ENCODE measurements around the gene SOAT2.
A peak's percentile ranks its signal among the peaks of the same experiment; 100 is the strongest.

The SOAT2 gene

GRCh38 chr12:53070877-53071492 lies 32.3 kb upstream of the SOAT2 start:
- DNase-seq (ENCODE audit: low read depth) = no peak
- H3K4me3 ChIP-seq (ENCODE audit: low read depth, low read length) = no peak overlapping the region
- no peak for TF ChIP-seq CTCF (IDR thresholded peaks at IDR 0.05; ENCODE audit: control insufficient read depth, extremely low read depth, insufficient read depth)

GRCh38 chr12:53071591-53072551 lies 31.4 kb upstream of the SOAT2 start:
- no peak overlapping the region for H3K4me3 ChIP-seq (ENCODE audit: low read depth, low read length)
- no peak for DNase-seq (ENCODE audit: low read depth)
- TF ChIP-seq CTCF (IDR thresholded peaks at IDR 0.05; ENCODE audit: control insufficient read depth, extremely low read depth, insufficient read depth) = no peak

GRCh38 chr12:53073881-53074280 lies 29.4 kb upstream of the SOAT2 start:
- no peak overlapping the region for H3K4me3 ChIP-seq (ENCODE audit: low read depth, low read length)
- TF ChIP-seq CTCF (IDR thresholded peaks at IDR 0.05; ENCODE audit: control insufficient read depth, extremely low read depth, insufficient read depth) = no peak
- peak; percentile 73 for DNase-seq (ENCODE audit: low read depth)

- DNase-seq (ENCODE audit: low read depth) = no peak
- no peak overlapping the region for H3K4me3 ChIP-seq (ENCODE audit: low read depth, low read length)
- no peak for TF ChIP-seq CTCF (IDR thresholded peaks at IDR 0.05; ENCODE audit: control insufficient read depth, extremely low read depth, insufficient read depth)
Observed at GRCh38 chr12:53074283-53074998, 28.8 kb upstream of the SOAT2 start.

- H3K4me3 ChIP-seq (ENCODE audit: low read depth, low read length) = no peak overlapping the region
- no peak for DNase-seq (ENCODE audit: low read depth)
- TF ChIP-seq CTCF (IDR thresholded peaks at IDR 0.05; ENCODE audit: control insufficient read depth, extremely low read depth, insufficient read depth) = no peak
Observed at GRCh38 chr12:53074999-53075370, 28.3 kb upstream of the SOAT2 start.

- no peak for TF ChIP-seq CTCF (IDR thresholded peaks at IDR 0.05; ENCODE audit: control insufficient read depth, extremely low read depth, insufficient read depth)
- no peak for DNase-seq (ENCODE audit: low read depth)
- H3K4me3 ChIP-seq (ENCODE audit: low read depth, low read length) = no peak overlapping the region
Observed at GRCh38 chr12:53076461-53076860, 26.8 kb upstream of the SOAT2 start.

All from LNCaP clone FGC (cell line).